Measurements from ENCODE around the gene AHCYL2.
"Not testable (repeated sequence)": the region's sequence is repeated elsewhere in the genome, so short reads cannot be mapped to it uniquely, and the experiment has no call there.

AHCYL2 gene

DNA sequence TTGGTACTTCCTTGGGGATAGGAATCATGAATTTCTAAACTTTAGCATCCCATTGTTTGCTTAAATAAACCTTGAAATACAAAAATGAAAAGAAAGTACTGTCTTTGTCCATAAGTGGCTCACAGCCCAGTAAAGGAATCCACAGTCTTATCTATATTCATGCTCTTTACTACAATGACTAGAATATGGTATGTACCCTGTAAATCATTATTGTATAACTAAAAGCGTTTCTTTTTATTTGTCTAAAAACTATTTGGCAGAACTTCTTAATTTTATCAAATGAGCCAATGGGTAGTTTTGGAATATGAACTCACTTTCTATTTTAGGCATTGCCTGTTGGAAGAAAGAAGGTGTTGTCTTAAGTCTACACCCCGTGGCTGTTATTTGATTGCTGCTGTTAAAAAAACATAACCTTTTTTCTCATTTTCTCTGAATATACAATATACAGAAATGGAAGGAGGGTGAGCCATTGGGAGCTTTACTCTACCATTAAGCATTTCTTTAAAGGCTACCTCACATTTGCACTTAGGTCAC lies 197.0 kb downstream of the AHCYL2 start:
- DNase-seq (ENCODE audit: low spot score): no peak

DNA sequence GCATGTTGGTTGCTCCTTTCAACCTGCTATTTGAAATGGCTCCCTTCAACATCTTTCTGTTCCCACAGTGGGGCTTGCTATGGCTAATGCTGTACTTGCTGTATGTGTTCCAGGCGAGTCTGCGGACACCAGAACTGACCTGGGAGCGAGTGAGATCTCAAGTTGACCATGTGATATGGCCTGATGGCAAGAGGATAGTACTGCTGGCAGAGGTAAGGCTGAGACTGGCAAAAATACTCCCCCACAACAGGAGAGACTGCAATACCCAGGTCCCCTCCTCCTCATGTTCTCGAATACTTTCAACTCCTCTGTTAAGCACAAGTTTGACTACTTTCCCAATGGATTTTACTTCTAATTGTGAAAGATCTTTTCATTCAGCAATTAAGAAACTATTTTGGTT lies 197.9 kb downstream of the AHCYL2 start:
- DNase-seq (ENCODE audit: low spot score): no peak

DNA sequence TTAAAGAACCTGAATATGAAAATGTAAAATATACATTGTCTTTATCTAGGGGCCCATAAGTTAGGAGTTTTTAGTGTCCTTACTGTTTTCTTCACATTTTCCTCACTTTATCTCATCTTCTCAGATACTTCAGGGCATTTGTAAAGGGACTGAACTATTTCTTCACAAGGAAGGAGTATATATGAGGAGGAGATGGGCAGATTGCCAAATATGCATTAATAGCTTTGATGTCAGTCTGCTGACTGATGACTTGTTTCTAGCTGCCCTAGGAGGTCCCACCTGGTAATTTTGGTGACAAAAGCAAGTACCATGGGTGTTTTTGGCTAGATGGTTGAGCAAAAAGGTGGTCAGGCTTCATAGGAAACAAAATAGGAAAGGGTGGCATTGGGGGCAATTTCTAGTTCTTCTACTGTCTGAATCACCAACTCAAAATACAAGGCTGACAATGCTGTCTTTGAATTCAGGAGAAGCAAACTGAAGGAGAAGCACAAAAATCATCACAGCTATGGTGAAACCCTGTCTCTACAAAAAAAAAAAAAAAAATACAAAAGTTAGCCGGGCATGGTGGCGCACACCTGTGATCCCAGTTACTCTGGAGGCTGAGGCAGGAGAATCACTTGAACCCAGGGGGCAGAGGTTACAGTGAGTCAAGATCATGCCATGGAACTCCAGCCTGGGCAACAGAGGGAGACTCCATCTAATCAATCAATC lies 199.0 kb downstream of the AHCYL2 start:
- DNase-seq (ENCODE audit: low spot score): no peak

- DNase-seq (ENCODE audit: low spot score): no peak
These were observed 201.7 kb downstream of the AHCYL2 start for GRCh38 chr7:129426482-129426881.

- no peak for DNase-seq (ENCODE audit: low spot score)
These were observed 202.8 kb downstream of the AHCYL2 start for GRCh38 chr7:129427526-129428045.

DNA sequence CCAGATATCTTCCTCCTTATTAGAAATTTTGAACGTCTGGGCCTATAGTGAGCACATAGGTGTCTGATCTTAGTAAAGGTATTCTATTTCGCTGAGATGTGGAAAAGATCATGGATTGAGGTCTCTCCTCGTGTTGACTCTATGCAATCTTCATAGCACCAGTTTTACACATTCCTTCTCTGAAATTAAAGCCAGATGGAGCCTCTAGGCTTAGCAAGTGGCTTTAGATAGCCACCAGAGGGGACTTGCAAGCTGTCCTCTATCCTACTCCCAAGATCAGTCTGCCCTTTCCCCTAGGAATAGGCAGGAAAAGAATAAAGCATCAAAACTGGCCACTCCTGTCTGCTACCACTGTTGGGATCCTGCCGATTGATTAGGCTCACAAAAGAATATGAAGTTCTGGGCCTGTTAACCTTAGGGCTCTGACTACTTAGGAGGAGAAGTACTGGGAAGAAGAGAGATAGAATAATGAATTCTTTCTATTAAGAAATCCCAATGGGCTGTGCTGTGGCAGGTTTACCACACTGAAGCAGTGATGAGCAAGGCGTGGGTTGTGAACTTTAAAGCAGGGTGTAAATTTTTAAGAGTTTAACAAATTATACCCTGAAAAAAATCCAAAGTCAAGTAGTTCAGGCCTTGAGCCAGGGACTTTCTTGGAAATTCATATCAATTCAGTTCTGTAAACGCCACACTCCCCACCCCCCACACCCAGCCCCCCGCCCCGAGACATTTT lies 207.2 kb downstream of the AHCYL2 start:
- no peak for DNase-seq (ENCODE audit: low spot score)

DNA sequence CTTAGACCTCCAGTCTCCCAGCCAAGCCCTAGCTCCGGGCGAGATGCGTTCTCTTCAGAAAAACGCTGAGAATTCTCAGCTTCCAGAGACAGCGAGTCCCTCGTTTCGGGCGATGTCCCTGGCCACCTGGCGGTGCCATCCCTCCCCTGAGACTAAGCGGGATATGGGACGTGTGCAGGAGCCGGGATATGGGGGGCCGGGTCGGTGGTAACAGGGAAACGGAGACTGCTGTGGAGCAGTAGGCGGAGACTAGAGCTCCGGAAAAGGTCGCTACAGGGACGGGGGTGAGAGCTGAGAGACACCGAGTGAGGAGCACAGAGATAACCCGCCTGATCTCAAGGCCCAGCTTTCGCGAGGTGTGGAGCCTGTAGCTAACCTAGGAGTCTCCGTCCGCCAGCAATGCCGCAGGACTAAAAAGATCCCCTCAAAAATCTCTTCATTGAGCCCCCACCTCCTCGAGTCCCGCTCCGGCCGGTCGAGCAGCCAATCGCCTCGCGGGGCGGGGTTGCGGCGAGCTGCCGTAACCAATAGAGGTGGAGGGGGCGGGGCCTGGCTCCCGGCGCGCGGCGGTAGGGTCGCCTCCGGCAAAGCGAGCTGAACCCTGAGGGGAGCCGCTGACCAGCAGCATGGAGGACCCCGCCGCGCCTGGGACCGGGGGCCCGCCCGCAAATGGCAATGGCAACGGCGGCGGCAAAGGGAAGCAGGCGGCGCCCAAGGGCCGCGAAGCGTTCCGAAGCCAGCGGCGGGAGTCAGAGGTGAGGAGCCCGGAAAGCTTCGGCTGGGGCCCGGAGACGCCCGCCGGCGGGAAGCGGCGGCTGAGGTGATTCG lies 209.2 kb downstream of the AHCYL2 start, which contains the start of gene STRIP2:
Gene STRIP2, plus strand, starts transcription at position 586 of the 828 bp plus-strand sequence. Its CDS starts 41 bp downstream, at position 627.
- peak; percentile 93 for DNase-seq (ENCODE audit: low spot score)

- DNase-seq (ENCODE audit: low spot score): peak; percentile 21
These were observed 210.0 kb downstream of the AHCYL2 start for GRCh38 chr7:129434675-129435318.

DNA sequence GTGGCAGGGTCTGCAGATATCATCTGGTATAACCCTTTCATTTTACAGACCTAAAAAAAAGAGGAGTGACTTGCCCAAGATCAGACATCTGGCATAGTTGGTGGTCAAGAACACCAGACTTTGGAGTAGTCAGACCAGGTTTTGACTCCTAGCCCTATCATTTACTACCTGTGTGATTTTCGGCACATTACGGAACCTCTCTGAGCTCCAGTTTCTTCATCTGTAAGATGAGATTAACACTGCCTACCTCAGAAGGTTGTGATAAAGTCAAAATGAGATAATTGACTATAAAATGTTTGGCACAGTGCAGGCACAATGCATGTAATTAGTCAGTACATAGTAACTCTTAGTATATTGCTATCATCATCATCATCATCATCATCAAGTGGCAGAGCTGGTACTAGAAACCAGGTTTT lies 210.6 kb downstream of the AHCYL2 start:
- DNase-seq (ENCODE audit: low spot score): no peak

DNA sequence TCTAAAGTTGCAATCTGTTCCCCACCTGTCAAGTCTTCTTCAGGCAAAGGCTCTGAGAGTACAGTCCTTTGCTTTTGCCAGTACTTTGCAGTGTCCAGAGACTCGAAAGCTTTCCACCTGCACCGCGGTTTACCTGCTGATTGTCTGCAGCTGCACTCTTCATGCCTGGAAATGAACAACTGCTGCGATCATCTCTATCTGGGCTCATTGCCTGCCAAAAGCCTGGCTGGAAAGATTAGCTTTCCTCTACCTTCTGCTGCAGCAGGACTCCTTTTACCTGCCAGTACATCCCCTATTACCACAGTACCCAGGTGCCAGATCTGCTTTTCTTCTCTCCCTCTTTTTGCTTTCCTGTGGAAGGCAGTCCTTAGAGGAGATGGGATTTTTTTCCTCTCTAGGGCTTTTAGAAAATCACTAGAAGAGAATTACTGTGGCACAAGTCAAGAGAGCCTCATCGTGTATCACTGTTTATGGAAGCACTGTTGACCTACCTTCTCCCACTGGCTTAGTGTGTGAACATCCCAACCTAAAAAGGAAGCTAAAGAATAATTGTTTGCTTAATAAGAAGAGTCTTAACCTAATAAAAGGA lies 211.6 kb downstream of the AHCYL2 start:
- DNase-seq (ENCODE audit: low spot score): no peak

DNA sequence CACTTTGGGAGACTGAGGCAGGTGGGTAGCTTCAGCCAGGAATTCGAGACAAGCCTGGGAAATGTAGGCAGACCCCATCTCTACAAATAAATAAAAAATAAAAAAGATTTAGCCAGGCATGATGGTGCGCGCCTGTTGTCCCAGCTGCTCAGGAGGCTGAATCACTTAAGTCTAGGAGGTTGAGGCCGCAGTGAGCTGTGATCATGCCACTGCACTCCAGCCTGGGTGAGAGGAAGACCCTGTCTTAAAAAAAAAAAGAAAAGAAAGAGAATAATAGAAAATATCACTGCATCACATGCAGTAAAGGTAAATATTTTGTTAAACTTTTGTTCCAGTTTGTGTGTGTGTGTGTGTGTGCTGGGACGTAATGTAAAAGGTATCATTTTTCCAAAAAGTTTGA lies 212.4 kb downstream of the AHCYL2 start:
- DNase-seq (ENCODE audit: low spot score): no peak

DNA sequence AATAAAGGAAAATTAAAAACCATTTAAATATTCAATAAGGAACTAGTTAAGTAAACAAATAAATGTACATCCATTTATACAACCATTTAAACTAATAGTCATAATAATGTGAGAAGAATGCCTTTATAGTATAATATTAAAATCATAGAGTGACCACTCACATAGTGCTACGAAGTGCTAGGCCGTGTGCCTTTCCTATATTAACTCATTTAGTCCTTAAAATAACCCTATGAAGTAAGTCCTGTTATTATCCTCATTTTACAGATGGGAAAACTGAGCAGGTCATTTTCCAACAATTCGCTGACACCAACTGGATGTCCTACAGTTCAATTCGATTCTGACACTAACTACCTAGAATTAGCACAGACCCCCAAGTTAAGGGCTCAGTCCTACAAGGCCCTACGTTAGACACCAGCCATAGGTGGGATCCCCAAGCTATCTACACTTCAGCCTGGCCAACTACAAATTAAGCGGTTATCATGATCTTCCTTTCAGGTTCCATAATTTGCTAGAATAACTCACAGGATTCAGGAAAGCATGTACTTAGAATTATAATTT lies 213.5 kb downstream of the AHCYL2 start:
- DNase-seq (ENCODE audit: low spot score): no peak

GRCh38 chr7:129438839-129439651 lies 214.2 kb downstream of the AHCYL2 start:
- no peak for DNase-seq (ENCODE audit: low spot score)

- no peak for DNase-seq (ENCODE audit: low spot score)
These were observed 215.3 kb downstream of the AHCYL2 start for GRCh38 chr7:129439963-129440625.

DNA sequence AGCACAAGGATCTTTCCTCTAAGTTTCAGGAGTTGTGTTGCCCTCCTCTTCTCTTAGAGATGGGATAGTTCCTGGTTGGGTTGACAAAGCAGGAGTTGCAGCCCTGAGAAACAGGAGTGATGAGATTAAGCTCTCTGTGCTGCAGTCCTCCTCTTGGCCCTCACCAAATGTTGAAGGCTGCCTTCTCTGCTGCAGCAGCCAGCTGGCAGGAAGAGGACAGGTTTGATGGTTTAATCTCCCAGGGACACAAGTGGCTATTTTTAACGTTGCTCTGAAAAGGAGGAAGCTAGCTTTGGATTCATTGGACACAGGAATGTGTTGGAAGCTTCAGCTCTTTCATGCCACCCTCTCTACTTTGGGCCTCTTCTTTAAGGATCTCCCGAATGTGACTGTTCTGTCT lies 218.8 kb downstream of the AHCYL2 start:
- no peak for DNase-seq (ENCODE audit: low spot score)

DNA sequence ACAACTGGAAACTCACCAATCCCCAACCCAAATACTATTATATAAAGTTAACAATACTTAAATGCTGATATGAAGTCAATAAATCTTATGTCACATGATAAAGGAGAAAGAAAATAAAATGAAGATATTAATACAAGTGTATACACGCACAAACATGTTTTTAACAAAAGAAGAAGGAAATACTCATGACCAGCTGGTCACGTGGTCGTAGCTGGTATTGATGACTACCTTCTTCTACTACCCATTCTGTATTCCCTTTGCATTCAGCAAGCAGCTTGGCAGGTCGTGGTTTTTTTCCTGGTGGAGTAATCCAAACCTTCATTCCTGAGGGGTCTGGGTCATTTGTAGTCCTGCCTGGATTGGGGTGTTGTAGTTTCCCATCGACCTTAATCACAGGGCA lies 219.9 kb downstream of the AHCYL2 start:
- DNase-seq (ENCODE audit: low spot score): not testable (repeated sequence)

DNA sequence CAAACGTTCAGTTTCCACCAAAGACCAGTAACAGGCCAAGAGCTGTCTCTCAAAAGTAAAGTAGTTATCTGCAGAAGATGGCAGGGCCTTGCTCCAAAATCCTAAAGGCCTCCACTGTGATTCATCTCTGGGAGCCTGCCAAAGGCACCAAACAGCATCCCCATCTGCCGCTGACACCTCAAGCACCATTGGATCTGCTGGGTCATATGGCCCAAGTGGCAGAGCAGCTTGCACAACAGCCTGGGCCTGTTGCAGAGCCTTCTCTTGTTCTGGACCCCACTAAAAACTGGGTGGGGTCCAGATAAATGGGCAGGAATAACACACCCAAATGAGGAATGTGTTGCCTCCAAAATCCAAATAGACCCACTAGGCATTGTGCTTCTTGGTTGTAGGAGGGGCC lies 222.1 kb downstream of the AHCYL2 start:
- not testable (repeated sequence) for DNase-seq (ENCODE audit: low spot score)

- DNase-seq (ENCODE audit: low spot score): not testable (repeated sequence)
These were observed 222.6 kb downstream of the AHCYL2 start for GRCh38 chr7:129447445-129447844.

- not testable (repeated sequence) for DNase-seq (ENCODE audit: low spot score)
These were observed 223.8 kb downstream of the AHCYL2 start for GRCh38 chr7:129448608-129449007.
